ENCODE measurements around the gene TNFRSF18. TPM values are rescaled to one million over a fixed set of nuclear protein-coding genes. Genes with fewer than 3 reads are reported as not detected.

The TNFRSF18 gene
- total and polyA plus RNA-seq, 10 of the 15 experiments (the other 5 are each of a cell fraction or from before 2014, with no cell fraction given) = 0.18 to 7.5 (median 1.5) TPM; not detected in 1

GRCh38 chr1:1187938-1188337 lies 18.5 kb downstream of the TNFRSF18 start:
- ATAC-seq = no peak
- ChIA-PET SMC1A (ENCODE audit: uncharacterized antibody, unreplicated experiment) (interaction anchor here (0.7 to 1.1 kb wide), 2 partner anchors 35 to 207 kb away, joined by 3 read pairs; no protein-coding TSS in a partner anchor), CTCF (interaction anchor here (0.6 to 1.7 kb wide), 3 partner anchors 65 to 104 kb away, joined by 3 to 4 read pairs (median 3); no protein-coding TSS in a partner anchor), RAD21 (ENCODE audit: unreplicated experiment) (interaction anchor here (0.7 to 1.3 kb wide), 3 partner anchors 16 to 102 kb away, joined by 3 to 4 read pairs (median 3); no protein-coding TSS in a partner anchor), POLR2A (interaction anchor here (0.9 to 1.6 kb wide), 2 partner anchors 13 to 166 kb away, joined by 3 to 6 read pairs; no protein-coding TSS in a partner anchor)
- Histone ChIP-seq H3K9ac (ENCODE audit: control insufficient read depth, insufficient read depth, low read length) (no peak overlapping the region), H3K79me2 (ENCODE audit: control insufficient read depth, insufficient read depth, low read length) (no peaks in the 10 kb centered on the region), H3K36me3 (ENCODE audit: control insufficient read depth in 2 of 2, insufficient read depth in 2 of 2, low read length in 1 of 2) (no peaks in the 10 kb centered on the region), H3K4me3 (no peak overlapping the region), H3K9me3 (replicated peaks; ENCODE audit: control insufficient read depth, insufficient read depth, low read length) (no peaks in the 10 kb centered on the region; the same call in 2 of the 3 replicates), H3K27me3 (replicated peaks in 1 of 2; ENCODE audit: control insufficient read depth in 2 of 2, insufficient read depth in 2 of 2, low read length in 1 of 2) (no peaks in the 10 kb centered on the region), H2AFZ (ENCODE audit: control insufficient read depth, low read depth, low read length) (no peak overlapping the region), H3K4me2 (ENCODE audit: control insufficient read depth, insufficient read depth) (no peak overlapping the region), H4K20me1 (ENCODE audit: control insufficient read depth, insufficient read depth) (no peaks in the 10 kb centered on the region), H3K27ac (ENCODE audit: control insufficient read depth, insufficient read depth) (no peak overlapping the region), H3K4me1 (ENCODE audit: control insufficient read depth, insufficient read depth, low read length) (no peaks in the 10 kb centered on the region)
- DNase-seq (ENCODE audit: low read depth, low spot score) = no peak
- intact Hi-C loops (cut with micrococcal nuclease; ENCODE audit: unreplicated experiment) = no loop called here
- BruUV-seq (replicated peaks) = no TSS peak
- in situ Hi-C loops (cut with MboI) = no loop called here
- no peak for FAIRE-seq
- no peak for TF ChIP-seq USF1 (IDR thresholded peaks at IDR 0.05; ENCODE audit: borderline replicate concordance, extremely low read length, insufficient read depth, low read depth, low read length)
- TF ChIP-seq LARP7 (IDR thresholded peaks at IDR 0.05) = no peak
- TF ChIP-seq SMAD1 (IDR thresholded peaks at IDR 0.05; ENCODE audit: low read depth, partially characterized antibody) = no peak
- no peak for TF ChIP-seq SP1 (IDR thresholded peaks at IDR 0.05; ENCODE audit: low read depth, low read length)
- TF ChIP-seq ZNF24 (IDR thresholded peaks at IDR 0.05) = no peak
- no peak for TF ChIP-seq STAT1 (conservative IDR thresholded peaks at IDR 0.05)
- no peak for TF ChIP-seq TCF3 (IDR thresholded peaks at IDR 0.05; ENCODE audit: borderline replicate concordance, insufficient read depth, low read depth, low read length)
- TF ChIP-seq TARDBP (IDR thresholded peaks at IDR 0.05; ENCODE audit: borderline replicate concordance) = no peak
- no peak for TF ChIP-seq HDAC2 (IDR thresholded peaks at IDR 0.05)
- TF ChIP-seq JUNB (IDR thresholded peaks at IDR 0.05) = no peak
- TF ChIP-seq, protein P1, sequence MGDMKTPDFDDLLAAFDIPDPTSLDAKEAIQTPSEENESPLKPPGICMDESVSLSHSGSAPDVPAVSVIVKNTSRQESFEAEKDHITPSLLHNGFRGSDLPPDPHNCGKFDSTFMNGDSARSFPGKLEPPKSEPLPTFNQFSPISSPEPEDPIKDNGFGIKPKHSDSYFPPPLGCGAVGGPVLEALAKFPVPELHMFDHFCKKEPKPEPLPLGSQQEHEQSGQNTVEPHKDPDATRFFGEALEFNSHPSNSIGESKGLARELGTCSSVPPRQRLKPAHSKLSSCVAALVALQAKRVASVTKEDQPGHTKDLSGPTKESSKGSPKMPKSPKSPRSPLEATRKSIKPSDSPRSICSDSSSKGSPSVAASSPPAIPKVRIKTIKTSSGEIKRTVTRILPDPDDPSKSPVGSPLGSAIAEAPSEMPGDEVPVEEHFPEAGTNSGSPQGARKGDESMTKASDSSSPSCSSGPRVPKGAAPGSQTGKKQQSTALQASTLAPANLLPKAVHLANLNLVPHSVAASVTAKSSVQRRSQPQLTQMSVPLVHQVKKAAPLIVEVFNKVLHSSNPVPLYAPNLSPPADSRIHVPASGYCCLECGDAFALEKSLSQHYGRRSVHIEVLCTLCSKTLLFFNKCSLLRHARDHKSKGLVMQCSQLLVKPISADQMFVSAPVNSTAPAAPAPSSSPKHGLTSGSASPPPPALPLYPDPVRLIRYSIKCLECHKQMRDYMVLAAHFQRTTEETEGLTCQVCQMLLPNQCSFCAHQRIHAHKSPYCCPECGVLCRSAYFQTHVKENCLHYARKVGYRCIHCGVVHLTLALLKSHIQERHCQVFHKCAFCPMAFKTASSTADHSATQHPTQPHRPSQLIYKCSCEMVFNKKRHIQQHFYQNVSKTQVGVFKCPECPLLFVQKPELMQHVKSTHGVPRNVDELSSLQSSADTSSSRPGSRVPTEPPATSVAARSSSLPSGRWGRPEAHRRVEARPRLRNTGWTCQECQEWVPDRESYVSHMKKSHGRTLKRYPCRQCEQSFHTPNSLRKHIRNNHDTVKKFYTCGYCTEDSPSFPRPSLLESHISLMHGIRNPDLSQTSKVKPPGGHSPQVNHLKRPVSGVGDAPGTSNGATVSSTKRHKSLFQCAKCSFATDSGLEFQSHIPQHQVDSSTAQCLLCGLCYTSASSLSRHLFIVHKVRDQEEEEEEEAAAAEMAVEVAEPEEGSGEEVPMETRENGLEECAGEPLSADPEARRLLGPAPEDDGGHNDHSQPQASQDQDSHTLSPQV (IDR thresholded peaks at IDR 0.05) = no peak
- no peak for TF ChIP-seq SIN3A (IDR thresholded peaks at IDR 0.05; ENCODE audit: low read depth, low read length)
- TF ChIP-seq MEF2B (IDR thresholded peaks at IDR 0.05; ENCODE audit: partially characterized antibody, poor library complexity, severe bottlenecking) = no peak
- no peak for TF ChIP-seq MXI1 (IDR thresholded peaks at IDR 0.05; ENCODE audit: low read depth, low read length)
- TF ChIP-seq RBBP5 (conservative IDR thresholded peaks at IDR 0.05) = no peak
- no peak for TF ChIP-seq MTA2 (IDR thresholded peaks at IDR 0.05; ENCODE audit: low read depth)
